SJSA1 (cell line): ENCODE data around the gene FAM133A. TPM values are rescaled to one million over a fixed set of nuclear protein-coding genes. Genes with fewer than 3 reads are reported as not detected.
A peak's percentile ranks its signal among the peaks of the same experiment; 100 is the strongest.

ENCODE experiments used
- DNase-seq, 2 experiments: peaks; one replicate each; pipeline ENCODE4 v3.0.0-alpha.2; 2015 to 2020; ENCODE audit warnings: low spot score in 2 of 2, low read depth in 1 of 2
- H3K27ac ChIP-seq: fragments of 250-450 bp; sonication (Bioruptor Pico); 2 replicates; pipeline ENCODE4 v1.5.1; 2020; ENCODE audit warnings: mild to moderate bottlenecking, moderate library complexity
- H3K27me3 ChIP-seq: fragments of 250-450 bp; sonication (Bioruptor Pico); replicated peaks from 2 replicates; pipeline ENCODE4 v1.5.1; 2020; ENCODE audit warnings: mild to moderate bottlenecking, moderate library complexity
- H3K36me3 ChIP-seq: fragments of 250-450 bp; sonication (Bioruptor Pico); 2 replicates; pipeline ENCODE4 v1.5.1; 2020; ENCODE audit warnings: mild to moderate bottlenecking
- H3K4me1 ChIP-seq: fragments of 250-450 bp; sonication (Bioruptor Pico); replicated peaks from 2 replicates; pipeline ENCODE4 v1.6.1; 2021; ENCODE audit warnings: mild to moderate bottlenecking
- H3K4me3 ChIP-seq: fragments of 250-450 bp; sonication (Bioruptor Pico); 2 replicates; pipeline ENCODE4 v1.5.1; 2020; ENCODE audit warnings: mild to moderate bottlenecking
- H3K9me3 ChIP-seq: fragments of 250-450 bp; sonication (Bioruptor Pico); replicated peaks from 2 replicates; pipeline ENCODE4 v1.5.1; 2020; ENCODE audit warnings: mild to moderate bottlenecking
- total RNA-seq: library from RNA; depleted of rRNA; stranded (reverse); fragments of >200 nt; shearing (Covaris generic); gene quantifications from 2 replicates; pipeline ENCODE4 v1.2.3, GENCODE V29; 2014; rRNA removed

Gene FAM133A
- 0.03 TPM in 1 of 2 replicates, not detected in the other for total RNA-seq

DNA sequence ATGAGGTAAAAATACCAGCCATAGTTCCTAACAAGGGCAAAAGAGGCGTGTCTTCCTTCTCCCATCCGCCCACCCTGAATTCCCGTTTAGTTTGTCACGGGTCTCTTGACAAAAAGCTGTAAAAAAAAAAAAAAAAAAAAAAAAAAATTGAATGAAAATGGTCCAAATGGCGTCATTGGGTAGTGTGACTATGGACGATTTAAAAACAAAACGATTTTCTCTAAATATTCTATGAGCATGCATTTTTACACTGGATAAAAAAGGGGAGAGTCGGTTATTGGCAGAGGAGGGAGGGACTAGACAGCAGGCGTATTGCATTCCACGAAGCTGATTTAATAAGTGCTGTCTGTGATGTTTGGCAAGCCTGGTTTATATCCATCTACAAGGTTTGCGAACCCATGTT lies at the start of gene FAM133A:
Gene FAM133A (plus strand): TSS at position 338 of the 403 bp plus-strand sequence. CDS start 35,214 bp downstream, outside the sequence.
- Histone ChIP-seq H3K9me3 (no peaks in the 10 kb centered on the region), H3K27me3 (no peaks in the 10 kb centered on the region), H3K4me1 (no peaks in the 10 kb centered on the region), H3K36me3 (no peaks in the 10 kb centered on the region), H3K27ac (no peak within 1 kb of the TSS), H3K4me3 (peak within 1 kb of the TSS; percentile 38)
- DNase-seq = peak in 1 of 2 experiments; percentile 26

DNA sequence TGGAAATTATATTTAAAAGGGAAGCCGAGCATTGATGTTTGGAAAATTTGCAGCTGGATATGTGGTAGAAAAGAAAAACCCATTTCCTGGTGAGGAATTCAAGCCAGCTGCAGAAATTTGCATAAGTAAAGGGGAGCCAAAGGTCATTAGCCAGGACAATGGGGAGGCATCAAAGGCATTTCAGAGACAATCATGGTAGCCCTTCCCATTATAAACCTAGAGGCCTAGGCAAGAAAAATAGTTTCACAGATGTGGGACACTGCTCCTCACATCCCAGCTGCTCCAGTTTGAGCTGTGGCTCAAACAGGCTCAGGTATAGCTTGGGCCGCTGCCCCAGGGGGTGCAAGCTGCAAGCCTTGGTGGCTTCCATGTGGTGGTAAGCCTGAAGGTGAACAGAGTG lies 36.4 kb upstream of the FAM133A start:
- no peaks in the 10 kb centered on the region for H3K36me3 ChIP-seq

DNA sequence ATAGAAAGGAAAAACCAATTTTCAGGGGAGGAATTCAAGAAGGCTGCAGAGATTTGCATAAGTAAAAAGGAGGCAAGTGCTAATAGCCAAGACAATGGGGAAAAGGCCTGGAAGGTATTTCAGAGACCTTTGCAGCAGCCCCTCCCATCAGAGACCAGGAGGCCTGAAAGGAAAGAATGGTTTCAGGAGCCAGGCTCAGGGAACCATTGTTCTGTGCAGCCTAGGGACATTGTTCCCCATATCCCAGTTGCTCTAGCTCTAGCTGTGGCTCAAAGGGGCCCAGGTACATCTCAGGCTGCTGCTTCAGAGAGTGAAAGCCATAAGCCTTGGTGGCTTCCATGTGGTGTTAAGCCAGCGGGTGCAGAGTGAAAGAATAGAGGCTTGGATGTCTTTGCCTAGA lies 24.6 kb upstream of the FAM133A start:
- Histone ChIP-seq H3K9me3 (no peaks in the 10 kb centered on the region), H3K4me1 (no peaks in the 10 kb centered on the region), H3K4me3 (no peak overlapping the region), H3K27ac (no peak overlapping the region), H3K27me3 (no peaks in the 10 kb centered on the region), H3K36me3 (no peaks in the 10 kb centered on the region)
- DNase-seq = no peak

More for the DNA sequence above, 36.4 kb upstream of the FAM133A start:
- H3K4me1 ChIP-seq = no peaks in the 10 kb centered on the region
- H3K27me3 ChIP-seq = no peaks in the 10 kb centered on the region
- no peak for DNase-seq
- H3K4me3 ChIP-seq = no peak overlapping the region
- no peak overlapping the region for H3K27ac ChIP-seq
- H3K9me3 ChIP-seq = no peaks in the 10 kb centered on the region

DNA sequence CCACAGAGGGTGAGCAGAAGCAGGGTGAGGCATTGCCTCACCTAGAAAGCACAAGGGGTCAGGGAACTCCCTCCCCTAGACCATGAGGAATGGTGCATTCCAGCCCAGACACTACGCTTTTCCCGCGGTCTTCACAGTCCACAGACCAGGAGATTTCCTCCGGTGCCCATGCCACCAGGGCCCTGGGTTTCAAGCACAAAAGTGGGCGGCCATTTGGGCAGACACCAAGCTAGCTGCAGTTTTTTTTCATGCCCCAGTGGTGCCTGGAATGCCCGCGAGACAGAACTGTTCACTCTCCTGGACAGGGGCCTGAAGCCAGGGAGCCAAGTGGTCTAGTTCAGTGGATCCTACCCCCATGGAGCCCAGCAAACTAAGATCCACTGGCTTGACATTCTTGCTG lies 13.4 kb upstream of the FAM133A start:
- Histone ChIP-seq H3K27me3 (no peaks in the 10 kb centered on the region), H3K4me3 (no peak overlapping the region), H3K27ac (no peak overlapping the region), H3K36me3 (no peaks in the 10 kb centered on the region), H3K9me3 (no peaks in the 10 kb centered on the region), H3K4me1 (no peaks in the 10 kb centered on the region)
- DNase-seq = no peak

DNA sequence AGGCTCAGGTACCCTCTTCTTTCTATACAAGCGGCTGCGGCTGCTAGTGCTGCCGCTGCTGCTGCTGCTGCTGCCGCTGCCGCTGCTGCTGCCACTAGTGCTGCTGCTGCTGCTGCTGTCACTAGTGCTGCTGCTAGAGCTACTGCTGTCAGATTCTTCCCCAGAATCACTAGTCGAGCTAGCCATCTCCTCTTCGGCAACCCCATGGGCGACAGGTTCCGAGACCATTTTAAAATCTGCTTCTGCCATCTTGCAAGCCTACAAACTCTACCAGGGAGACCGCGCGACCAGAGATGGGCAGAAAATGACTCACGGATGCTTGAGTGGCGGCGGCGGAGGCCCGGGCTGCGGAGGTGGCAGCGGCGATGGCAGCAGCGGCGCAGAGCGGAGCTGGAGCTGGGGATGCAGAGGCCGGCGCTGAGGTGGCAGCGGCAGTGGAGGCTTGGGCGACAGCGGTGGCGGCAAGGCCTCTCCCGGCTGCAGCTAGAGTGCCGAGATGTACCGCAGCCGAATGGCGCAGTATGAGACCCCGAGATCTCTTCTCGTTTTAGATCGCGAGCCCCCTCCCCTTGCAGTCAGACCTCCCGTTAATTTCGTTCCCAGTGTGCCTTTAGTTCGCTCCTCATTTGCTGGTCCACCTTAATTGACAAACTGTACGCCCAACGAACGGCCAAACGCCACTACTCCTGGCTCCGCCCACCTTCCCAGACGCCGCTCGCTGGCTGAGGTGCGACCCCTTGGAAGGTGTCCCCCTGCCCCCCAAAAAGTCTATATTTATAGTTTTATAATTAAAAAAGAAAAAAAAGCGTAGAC lies 744 bp upstream of the FAM133A start, which contains the start of gene NAP1L3:
Gene NAP1L3 (minus strand): TSS at position 523 of the 813 bp plus-strand sequence. CDS start 274 bp downstream, at position 249.
- Histone ChIP-seq H3K27ac (no peak within 1 kb of the TSS), H3K36me3 (no peaks in the 10 kb centered on the region), H3K4me3 (peak within 1 kb of the TSS; percentile 38), H3K9me3 (no peaks in the 10 kb centered on the region), H3K4me1 (no peaks in the 10 kb centered on the region), H3K27me3 (no peaks in the 10 kb centered on the region)
- DNase-seq = peak; percentile 41 to 42

DNA sequence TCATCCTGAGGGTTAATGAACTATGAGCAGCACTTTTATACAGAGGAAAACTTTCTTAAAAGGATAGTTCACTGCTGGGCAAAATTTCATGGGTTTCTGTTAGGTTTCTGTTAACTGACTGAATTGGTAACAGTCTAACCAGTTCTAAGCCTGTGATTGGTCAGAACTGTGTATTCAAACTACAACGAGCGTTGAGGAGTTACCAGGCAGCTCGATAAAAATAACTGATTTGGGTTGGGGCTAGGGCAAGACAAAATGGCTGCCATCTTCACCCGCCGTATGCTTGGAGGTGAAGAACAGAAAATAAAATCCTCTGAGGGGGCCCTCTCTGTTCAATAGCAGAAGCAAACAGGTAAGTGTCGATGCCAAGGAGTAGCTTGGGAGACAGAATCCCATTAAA lies 22.0 kb downstream of the FAM133A start:
- no peaks in the 10 kb centered on the region for H3K27me3 ChIP-seq
- DNase-seq = no peak
- H3K4me1 ChIP-seq = no peaks in the 10 kb centered on the region
- no peak overlapping the region for H3K4me3 ChIP-seq
- H3K27ac ChIP-seq = no peak overlapping the region
- H3K9me3 ChIP-seq = no peaks in the 10 kb centered on the region
- H3K36me3 ChIP-seq = no peaks in the 10 kb centered on the region

DNA sequence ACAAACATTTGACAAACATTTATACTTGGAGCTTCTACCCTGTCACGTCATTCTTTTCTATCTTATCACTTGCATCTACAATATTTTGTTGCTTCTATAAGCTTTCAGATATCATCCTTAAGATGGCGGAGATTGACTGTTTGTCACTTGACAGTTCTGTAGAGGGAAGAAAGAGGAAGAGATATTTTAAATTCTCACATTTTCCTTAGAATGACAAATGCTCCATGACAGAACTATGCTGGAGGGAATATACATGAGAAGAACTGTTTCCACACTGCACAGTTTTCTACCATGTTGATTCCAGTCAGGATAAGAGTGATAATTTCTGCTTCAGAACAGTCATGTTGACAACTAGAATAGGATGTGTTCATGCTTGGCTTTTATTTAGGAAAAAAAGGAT lies 29.7 kb downstream of the FAM133A start:
- no peaks in the 10 kb centered on the region for H3K4me1 ChIP-seq
- H3K4me3 ChIP-seq = no peak overlapping the region
- no peaks in the 10 kb centered on the region for H3K9me3 ChIP-seq
- no peaks in the 10 kb centered on the region for H3K36me3 ChIP-seq
- no peak for DNase-seq
- no peak overlapping the region for H3K27ac ChIP-seq
- H3K27me3 ChIP-seq = no peaks in the 10 kb centered on the region

DNA sequence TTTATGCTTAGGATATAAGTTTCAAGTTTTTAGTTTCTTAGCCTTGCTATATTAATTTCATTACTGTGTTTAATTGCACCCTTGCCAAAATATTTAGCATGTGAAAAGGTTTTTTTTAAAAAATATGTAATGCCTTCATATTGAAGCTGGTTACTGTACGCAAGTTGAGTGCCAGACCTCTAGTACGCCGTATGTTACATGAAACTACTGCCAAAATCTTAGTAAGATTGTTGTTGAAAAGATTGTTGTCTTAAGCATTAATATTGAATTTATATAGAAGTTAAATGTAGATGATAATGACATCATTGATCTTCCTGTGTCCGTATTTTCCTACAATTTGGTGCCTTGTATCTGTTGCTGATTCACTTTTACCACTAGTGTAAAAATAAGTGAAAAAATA lies 37.1 kb downstream of the FAM133A start:
- Histone ChIP-seq H3K4me3 (no peak overlapping the region), H3K27me3 (no peaks in the 10 kb centered on the region), H3K27ac (no peak overlapping the region), H3K9me3 (no peaks in the 10 kb centered on the region), H3K4me1 (no peaks in the 10 kb centered on the region), H3K36me3 (no peaks in the 10 kb centered on the region)
- no peak for DNase-seq

DNA sequence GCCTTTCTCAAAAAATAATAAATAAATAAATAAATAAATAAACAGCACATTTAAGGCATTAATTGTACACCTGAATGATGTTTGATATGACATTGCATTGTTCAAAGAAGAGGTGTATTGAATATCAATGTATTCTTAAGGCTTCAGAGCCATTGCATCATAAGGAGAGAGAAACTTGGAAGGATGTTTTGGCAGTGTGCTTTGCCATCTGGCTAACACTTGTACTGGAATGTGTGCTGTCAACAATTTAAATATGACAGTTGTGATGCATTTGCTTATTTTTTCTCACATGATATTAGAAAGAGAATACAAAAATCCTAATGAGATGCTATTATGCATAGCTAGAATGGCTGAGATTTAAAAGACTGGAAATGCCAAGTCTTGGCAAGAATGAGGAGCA lies 67.8 kb downstream of the FAM133A start:
- H3K4me1 ChIP-seq = no peaks in the 10 kb centered on the region
- H3K9me3 ChIP-seq = no peaks in the 10 kb centered on the region
- H3K36me3 ChIP-seq = no peaks in the 10 kb centered on the region
- H3K27me3 ChIP-seq = no peaks in the 10 kb centered on the region
- H3K27ac ChIP-seq = no peak overlapping the region
- no peak for DNase-seq
- H3K4me3 ChIP-seq = no peak overlapping the region

DNA sequence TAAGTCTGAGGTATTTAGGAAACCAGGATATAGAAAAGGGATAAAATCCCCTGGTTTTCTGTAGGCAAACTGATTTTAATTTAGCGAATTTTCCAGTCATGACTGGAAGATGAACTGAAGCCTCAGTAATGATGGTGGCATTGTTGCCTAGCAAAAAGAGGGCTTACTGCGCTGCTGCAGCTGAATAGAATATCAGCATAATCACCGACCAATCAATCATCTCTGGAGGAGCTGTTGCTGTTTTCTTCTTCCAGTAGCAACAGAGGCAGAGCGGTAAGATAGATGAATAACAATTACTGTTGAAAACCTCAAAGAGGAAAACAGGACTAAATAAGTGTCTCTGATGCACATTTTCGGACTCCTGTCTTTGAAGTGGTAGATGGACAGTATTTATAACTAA lies 86.2 kb downstream of the FAM133A start:
- no peaks in the 10 kb centered on the region for H3K9me3 ChIP-seq
- DNase-seq = no peak
- no peaks in the 10 kb centered on the region for H3K4me1 ChIP-seq
- H3K27me3 ChIP-seq = no peaks in the 10 kb centered on the region
- no peak overlapping the region for H3K27ac ChIP-seq
- H3K36me3 ChIP-seq = no peaks in the 10 kb centered on the region
- no peak overlapping the region for H3K4me3 ChIP-seq

Other genes starting within 250 kb of the FAM133A start
- 1.7 and 3.0 TPM in 2 replicates for gene NAP1L3, start 628 bp upstream of the FAM133A start, total RNA-seq